ENCODE results near the gene PRPF31. TPM values are rescaled to one million over a fixed set of nuclear protein-coding genes. Genes with fewer than 3 reads are reported as not detected.

Gene PRPF31
- polyA plus RNA-seq, 1 donor, result 68.7 TPM

DNA sequence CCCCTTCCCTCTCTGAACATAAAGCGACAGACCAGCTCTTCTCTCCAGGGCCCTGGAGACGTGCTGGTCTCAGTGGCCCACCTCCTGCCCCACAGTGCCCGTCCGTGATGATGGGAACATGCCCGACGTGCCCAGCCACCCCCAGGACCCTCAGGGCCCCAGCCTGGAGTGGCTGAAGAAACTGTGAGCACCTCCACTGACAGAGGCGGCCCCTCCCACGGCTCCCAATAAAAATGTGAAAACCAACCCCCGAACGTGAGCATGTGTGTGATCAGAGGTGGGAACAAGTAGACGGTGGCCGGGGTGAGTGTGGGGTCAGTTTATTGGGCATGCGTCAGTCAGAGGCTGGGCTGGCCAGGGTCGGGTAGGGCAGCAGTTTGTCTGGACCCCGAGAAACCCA lies 8.8 kb upstream of the PRPF31 start:
- no peak for DNase-seq

DNA sequence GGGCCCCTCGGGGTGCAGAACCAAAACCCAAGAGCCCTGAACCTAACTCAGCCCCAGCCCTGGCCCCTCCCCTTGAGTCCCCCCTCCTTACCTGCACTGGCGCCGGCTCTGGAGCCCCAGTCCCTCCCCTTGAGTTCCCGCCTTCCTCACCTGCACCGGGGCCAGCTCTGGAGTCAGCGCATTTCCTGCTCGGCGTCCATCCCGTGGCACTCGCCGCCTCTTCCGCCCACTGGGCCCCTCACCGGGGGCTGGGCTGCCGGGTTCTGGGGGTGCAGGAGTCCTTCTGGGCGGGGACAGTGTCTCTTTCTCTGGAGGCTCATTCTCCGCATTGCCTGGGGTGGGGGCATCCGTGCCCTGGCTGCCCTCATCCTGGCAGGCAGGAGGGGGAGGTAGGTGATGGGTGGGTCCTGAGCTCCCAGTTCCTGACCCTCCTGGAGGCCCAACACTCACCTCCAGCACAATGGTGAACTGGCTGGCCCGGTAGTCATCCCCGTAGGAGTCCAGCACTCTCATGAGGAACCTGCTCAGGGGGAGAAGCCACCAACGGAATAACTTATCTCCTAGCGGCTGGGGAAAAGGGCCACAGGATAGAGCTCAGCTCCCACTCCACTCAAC lies 7.6 kb upstream of the PRPF31 start:
- no peak for DNase-seq

DNA sequence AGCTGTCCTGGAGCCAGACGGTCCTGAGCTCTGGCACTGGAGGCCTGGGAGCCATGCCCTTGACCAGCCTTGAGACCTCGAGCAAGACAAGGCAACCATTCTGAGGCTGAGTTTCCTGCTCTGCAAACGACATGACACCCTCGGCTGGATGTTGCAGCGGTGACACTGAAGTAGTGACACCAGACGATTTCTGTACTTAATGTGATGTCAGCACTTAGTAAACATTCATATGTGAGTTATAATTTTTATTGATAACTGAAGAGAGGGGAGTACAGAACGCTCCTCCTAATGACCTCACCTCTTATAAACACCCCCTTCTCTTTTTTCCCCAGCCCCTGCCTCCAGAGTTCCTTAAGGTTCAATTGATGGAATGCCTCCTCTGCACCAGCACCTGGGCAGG lies 7.1 kb upstream of the PRPF31 start:
- no peak for DNase-seq

DNA sequence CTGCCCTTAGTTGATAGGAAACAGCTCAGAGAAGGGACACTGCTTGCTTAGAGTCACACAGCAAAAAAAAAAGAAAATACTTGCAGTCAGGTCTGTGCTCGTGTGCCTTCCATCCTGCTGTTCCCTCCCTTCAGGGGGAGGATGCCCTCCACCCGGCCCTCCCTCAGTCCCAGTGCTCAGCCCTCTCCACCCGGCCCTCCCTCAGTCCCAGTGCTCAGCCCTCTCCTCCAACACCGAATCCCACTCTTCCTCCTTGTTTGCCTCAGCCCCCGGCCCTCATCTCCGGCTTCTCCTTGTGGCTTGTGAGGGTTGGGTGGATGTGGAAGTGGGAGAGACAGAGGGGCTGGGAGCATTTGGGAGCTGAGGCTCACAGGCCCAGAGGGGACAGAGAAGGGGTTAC lies 5.9 kb upstream of the PRPF31 start:
- no peak for DNase-seq

DNA sequence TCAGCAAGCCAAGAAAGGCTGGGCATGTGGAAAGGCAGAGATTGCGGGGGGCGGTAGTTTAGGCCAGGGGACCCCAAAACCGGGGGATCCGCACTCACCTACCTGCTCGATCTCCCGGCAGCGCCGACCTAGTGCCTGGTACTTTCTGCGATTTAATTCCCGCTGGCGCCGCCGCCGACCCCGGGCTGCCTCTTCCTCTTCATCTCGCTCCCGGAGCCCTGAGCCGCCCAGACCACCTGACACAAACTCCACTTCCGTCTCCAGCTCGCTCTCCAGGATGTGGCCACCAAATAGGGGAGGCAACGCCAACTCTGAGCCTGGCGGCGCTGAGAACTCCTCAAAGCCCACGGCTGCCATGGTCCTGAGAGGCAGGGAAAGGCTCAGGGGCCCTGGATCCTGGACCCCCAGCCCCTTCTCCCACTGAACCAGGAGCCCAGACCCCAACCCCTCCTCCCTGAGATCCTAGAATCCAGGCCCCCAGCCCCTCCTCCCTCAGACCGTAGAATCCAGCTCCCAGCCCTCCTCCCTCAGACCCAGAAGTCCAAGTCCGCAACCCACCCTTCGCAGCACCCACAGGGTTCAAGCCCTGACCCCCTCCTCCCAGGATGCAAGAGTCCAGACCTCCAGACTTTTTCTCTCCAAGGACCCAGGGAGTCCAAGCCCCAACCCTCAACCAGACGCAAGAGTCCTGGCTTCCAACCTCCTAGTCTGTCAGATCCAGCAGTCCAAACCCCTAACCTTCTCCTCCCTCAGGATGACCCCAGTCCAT lies 1.0 kb upstream of the PRPF31 start:
- DNase-seq, result no peak

DNA sequence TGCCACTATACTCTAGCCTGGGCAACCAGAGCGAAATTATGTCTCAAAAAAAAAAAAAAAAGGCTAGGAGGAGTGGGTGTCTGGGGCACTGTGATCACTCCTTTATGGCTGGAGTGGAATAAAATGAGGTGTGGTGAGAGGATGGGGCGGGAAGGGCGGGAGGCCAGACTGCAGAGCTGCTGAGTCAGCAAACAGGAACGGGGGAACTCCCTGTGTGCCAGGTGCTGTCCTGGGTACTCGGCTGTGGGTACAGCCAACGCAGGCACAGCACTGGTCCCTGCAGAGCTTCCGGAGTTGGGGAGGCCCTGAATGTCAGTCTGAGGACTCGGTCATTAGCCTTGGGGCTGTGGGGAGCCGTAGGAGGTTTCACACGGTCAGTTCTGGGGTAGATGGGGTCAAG lies 5.7 kb downstream of the PRPF31 start:
- DNase-seq, result no peak

DNA sequence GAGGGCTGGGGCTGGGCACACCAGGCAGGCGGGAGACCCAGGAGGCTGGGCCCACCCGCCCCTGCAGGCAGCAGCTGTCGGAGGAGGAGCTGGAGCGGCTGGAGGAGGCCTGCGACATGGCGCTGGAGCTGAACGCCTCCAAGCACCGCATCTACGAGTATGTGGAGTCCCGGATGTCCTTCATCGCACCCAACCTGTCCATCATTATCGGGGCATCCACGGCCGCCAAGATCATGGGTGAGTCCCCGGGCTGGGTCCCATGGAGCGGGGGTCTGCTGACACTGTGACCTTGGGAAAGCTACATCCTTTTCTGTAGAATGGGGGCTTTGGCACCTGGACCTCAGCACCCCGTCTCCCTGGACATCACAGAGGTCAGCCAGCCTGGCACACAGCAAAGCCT lies 8.1 kb downstream of the PRPF31 start:
- no peak for DNase-seq

DNA sequence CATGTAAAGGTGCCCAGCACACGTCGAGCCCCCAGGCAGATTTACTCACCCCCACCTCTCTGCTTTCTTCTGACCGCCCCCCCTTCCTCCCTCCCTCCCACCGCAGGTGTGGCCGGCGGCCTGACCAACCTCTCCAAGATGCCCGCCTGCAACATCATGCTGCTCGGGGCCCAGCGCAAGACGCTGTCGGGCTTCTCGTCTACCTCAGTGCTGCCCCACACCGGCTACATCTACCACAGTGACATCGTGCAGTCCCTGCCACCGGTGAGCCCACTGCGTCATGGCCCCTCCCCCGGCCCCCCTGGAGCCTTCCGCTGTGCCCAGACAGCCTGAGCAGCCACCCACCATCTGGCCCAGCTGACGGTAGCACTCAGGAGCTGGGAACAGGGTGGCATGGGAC lies 8.8 kb downstream of the PRPF31 start:
- DNase-seq, result no peak

DNA sequence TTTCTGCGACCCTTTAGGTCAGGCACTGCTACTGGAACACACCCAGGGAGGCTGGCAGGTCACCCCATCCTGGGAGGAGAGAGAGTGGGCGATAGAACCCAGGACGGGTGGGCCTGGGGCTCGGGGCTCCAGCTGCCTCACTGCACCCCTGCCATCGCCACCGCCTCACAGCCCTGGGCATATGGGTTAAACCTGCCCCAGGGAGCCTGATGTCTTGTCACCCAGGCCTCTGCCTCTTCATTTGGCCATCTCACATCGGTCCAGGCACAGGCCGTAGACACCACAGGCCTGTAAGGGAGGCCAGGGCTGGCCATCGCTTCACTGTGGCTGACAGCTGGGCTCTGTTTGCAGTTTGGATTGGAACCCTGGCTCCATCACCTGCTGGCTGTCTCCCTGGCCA lies 10.2 kb downstream of the PRPF31 start:
- DNase-seq, result no peak

DNA sequence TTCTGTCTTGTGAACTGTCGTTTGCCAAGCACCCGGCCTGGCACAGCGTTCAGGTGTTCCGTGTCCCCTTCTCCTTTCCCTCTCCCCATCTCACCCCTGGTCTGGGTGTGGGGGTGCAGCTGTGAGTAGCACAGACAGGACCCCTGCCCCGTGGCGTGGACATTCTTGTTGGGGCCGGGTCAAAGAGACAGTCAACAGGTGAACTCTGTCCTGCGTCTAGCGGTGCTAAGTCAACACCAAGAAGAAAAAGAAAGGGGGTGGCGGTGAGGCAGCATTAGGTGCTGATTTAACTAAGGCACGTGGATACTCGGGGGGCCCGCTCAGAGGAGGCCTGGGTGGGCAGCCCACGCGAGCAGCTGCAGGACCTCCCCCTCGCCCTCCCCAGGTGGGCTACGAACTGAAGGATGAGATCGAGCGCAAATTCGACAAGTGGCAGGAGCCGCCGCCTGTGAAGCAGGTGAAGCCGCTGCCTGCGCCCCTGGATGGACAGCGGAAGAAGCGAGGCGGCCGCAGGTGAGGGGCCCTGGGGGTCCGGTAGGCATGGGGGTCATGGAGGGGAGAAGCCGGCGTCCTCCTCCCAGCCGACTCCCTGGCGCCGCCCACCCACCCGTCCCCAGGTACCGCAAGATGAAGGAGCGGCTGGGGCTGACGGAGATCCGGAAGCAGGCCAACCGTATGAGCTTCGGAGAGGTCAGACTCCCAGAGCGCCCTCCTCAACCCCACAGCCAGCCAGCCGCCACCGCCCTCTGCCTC lies 12.3 kb downstream of the PRPF31 start:
- DNase-seq, result no peak

DNA sequence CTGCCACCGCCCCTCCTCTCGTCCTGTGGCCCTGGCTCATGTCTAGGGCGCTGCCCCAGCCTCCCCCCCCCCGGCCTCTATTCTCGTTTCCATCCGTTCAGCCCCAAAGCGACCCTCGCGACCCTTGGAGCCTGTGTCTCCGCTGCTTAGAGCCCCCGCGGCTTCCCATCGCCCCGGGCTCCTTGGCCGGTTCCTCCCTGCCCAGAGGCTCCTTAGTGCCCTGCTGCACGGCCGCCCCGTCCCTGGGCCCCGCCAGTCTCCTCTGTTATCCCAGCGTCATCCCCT lies 12.8 kb downstream of the PRPF31 start:
- no peak for DNase-seq

DNA sequence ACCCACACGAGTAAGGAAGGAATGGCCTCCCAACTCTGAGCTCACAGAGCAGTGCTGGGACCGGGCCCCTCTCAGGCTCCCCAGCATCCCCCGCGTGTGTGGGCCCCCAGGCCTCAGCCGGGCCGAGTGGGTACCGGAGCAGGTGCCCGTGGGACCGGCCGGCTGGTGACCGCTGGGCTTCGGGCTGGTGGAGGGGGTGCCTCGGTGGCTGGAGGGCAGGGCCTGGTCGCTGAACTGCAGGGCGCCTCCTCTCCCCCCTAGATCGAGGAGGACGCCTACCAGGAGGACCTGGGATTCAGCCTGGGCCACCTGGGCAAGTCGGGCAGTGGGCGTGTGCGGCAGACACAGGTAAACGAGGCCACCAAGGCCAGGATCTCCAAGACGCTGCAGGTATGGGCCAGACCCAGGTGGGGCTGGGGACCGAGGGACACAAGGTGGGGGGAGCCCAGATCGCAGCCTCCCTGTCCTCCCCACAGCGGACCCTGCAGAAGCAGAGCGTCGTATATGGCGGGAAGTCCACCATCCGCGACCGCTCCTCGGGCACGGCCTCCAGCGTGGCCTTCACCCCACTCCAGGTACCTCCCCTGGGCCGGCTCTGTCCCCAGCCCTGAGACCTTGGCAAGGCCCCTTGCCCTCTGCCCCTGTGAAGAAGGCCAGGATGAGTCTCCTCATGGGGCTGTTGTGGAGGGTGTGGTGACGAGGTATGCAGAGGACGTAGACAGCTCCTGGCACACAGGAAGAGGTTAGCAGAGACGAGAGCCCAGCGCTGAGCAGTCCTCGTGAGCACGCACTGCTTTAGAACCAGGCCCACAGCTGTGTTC lies 13.5 kb downstream of the PRPF31 start:
- no peak for DNase-seq

DNA sequence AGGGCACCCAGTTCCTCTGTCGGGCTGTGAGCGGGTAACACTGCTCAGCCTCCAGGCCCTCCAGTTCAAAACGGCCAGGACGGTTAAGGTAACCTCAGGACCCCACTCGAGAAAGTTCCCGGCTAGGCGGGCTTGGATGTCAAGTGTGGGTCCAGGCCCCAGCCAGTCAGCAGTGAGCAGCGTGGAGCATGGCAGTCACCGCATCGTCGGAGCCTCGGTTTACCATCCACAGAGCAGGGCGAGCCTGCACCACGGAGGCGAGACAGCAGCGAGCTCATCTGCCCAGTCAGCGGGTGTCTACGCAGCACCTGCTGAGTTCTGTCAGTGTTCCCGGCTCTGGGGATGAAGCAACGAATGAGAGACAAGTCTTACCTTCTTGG lies 14.1 kb downstream of the PRPF31 start:
- DNase-seq, result no peak

DNA sequence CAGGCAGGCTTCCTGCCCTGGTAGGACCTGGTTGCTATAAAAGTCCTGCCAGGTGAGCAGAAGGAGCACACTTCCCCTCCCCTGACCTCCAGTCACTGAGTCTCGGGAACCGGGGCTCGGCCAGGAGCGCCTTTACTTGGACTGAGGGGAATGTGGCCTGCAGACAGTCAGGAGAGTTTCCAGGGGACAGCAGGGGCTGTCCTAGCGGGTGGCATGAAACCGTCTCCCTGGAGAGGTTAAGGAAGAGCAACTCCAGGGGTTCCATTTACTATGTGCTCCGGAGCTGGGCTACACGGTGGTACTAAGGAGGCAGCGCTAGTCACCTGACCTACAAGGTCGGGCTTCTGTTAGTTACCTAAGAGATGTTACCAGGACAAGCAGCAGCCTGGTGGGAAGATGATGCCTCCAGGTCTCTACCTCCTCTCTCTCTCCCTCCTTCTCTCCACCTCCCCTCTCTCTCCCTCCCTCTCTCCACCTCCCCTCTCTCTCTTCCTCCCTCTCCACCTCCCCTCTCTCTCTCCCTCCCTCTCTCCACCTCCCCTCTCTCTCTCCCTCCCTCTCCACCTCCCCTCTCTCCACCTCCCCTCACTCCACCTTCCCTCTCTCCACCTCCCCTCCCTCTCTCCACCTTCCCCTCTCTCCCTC lies 17.9 kb downstream of the PRPF31 start:
- no peak for DNase-seq

DNA sequence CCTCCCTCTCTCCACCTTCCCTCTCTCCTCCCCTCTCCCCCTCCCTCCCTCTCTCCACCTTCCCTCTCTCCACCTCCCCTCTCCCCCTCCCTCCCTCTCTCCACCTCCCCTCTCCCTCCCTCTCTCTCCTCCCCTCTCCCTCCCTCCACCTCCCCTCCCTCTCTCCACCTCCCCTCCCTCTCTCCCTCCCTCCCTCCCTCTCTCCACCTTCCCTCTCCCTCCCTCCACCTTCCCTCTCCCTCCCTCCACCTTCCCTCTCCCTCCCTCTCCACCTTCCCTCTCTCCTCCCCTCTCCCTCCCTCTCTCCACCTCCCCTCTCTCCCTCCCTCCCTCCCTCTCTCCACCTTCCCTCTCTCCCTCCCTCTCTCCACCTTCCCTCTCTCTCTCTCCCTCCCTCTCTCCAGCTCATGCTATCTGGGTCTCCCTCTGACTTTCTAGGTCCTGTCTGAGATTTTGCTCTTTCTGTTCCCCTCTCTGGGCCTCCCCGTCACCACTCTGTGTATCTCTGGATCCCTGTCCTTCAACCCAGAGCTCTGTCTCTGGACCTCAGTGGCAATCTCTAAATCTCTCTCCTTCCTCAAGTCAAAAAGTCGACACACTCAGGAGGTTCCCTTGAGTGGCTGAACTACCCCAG lies 18.5 kb downstream of the PRPF31 start:
- DNase-seq, result no peak

DNA sequence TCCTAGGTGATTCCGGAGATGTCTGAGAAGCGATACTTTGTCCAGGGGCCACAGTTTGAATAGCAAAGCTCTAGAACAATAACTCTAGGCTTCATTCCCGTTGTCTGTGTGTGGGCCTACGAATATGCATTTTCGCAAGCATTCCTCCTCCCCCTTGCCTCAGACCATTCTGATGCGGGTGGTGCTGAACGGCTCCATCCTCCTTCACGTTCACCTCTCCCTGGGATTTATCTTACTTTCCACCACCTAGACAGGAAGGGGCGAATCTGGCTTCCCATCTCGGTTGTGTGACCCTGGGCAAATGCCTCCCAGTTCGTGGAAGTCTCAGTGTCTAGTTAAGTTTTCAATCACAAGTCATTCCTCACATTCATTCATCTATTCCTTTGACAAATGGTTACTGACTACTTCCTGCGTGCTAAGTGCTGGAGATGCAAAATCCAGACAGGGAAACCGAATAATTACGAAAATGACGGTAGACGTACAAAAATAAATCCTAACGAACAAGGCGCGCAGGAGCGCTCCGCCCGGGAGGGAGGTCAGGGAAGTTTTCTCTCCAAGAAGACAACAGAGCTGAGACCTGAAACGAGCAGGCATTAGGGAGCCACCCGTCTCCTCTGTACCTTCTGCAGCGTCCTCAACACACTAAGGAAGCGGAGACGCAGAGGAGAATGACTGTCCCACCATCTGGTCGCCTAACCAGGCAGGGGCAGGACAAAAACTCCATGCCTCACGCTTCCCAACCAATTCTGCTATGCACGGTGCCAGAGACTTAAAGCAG lies 20.7 kb downstream of the PRPF31 start:
- DNase-seq, result no peak

DNA sequence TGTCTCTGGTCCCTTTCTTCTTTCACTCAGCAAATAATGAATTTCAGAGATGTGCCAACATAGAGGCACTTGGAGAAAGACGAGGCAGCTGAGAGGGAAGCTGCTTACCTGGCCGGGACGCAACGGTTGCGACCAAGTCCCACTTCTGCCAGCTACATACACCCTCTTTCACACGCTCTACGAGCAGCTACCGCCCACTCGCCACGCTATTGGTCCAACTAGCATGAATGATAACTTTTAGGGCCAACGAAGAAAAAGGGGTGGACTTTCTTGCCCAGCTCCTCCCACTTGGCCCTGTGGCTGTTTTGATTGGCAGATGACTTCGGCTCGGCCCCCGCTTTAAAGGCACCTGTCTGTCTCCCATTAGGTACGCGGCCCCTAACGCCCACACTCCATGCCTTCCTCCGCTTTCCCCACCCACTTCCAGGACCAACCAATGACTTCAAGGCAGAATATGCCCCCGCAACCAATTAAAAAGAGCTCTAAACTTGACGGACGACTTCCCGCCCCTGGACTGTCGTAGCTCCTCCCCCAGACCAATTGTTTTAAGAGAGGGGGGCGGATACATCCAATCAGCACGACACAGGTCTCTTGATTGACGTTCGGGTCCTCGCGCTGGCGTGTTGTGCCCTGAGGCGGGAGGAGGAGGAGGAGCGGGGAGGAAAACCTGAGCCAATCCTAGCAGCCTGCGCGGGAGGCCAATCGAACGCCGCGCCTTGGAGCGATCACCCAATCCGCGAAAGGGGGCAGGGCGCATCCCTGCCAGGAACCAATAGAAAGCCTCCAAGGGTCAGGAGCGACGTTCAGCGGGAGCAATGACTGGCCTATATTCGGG lies 21.5 kb downstream of the PRPF31 start:
- DNase-seq, result peak; percentile 100

DNA sequence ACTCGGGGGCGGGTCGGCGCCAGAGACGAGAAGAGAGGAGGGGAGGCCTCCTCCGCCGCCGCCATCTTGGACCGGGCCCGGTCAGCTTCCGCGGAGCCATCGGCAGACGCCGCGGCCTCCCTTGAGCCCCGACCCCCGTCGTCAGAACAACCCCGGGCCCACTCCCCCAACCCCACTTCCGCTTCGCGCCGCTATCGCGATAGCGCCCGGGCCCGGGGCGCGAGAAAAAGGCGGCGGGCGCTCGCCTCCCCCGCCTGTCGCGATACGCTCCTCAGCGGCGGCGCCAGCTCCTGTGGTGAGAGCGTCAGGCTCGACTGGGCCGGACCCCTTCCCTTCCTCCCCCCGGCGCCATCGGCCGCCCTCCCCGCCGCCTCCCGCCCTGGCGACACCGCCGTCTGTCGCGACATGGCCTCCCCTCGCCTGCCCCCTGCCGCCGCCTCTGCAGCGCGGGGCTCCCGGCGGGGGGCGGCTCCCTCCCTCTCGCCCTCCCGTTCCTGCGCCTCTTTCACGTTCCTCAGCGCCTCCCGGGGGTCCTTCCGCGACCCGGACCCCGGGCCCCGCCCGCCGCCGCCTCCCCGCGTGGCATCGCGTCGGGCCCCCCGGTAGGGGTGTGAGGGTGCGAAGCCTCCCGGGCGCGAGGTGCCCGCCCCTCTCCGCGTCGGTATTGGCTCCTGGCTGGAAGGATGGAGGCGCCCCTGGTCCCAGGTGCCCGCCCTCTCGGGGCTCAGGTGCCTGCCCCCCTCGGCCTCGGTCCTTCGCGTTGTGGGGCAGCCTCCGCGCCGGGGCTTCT lies 22.3 kb downstream of the PRPF31 start, which contains the start of gene CNOT3:
CNOT3 (plus strand) TSS at position 64 of the 790 bp plus-strand sequence. CDS start 5,217 bp downstream, outside the sequence.
- no peak for DNase-seq

Measured in left kidney (tissue), 2 donors.